ENCODE results near the gene RUSC1.

The RUSC1 gene

DNA sequence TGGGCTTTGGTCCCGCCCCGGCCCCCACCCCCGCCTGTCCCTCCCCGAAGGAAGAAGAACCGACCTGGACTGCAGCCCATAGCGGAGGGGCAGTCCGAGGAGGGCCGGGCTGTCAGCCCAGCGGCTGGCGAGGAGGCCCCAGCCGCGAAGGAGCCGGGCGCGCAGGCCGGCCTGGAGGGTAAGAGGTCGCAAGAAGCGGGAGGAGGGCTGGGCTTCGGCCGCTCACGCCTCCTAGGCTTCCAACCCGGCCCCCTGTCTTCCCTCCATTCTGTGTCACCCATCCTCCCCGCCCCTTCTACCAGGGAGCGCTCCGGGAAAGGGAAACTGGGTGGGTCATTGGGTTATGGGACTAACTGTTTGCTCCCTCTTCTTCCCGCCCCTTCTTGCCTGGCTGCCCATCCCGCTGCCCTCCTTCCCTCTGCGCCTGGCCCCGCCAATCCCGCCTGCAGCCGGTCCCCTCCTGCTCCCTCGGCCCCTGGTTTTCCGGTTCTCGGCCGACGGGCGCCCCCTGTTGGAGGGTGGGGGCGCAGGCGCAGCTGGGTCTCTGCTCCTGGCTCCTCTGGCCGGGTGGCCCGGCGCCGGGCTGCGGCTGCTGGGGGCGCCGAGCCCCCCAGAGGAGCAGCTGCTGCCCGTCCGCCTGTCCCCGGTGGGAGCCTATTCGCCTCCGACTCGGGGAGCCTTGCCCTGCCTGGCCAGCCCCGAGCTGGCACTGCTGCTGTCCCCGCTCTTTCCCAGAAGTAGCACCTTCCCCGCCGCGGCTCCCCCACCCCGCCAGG, 2.4 kb downstream of the RUSC1 start:
- peak overlapping the region; percentile 75 for H3K9ac ChIP-seq (ENCODE audit: low read length)
- H3K4me1 ChIP-seq (ENCODE audit: control insufficient read depth in 1 of 2, insufficient read depth in 2 of 2, low read length in 2 of 2), result peaks cover 6 to 20% of the 10 kb centered on the region in 2 experiments
- H3K79me1 ChIP-seq (ENCODE audit: low read length), result peaks cover 18% of the 10 kb centered on the region
- peak overlapping the region; percentile 100 for H3K4me2 ChIP-seq (ENCODE audit: low read length)
- H4K12ac ChIP-seq (ENCODE audit: low read depth, low read length), result peak overlapping the region; percentile 56
- H2AK5ac ChIP-seq (ENCODE audit: low read length), result peak overlapping the region; percentile 61
- H2BK120ac ChIP-seq (ENCODE audit: insufficient read depth, low read length, poor library complexity), result peak overlapping the region; percentile 76
- H3K9me3 ChIP-seq (ENCODE audit: insufficient read depth, low read depth, low read length), result no peaks in the 10 kb centered on the region
- H3K18ac ChIP-seq (ENCODE audit: low read length), result peak overlapping the region; percentile 79
- peak overlapping the region; percentile 92 for H3K27ac ChIP-seq (ENCODE audit: low read depth, low read length)
- no CpG with 5 or more reads among the region's 58 CpGs for WGBS (ENCODE audit: extremely low coverage, insufficient coverage, insufficient read length)
- H3K36me3 ChIP-seq (ENCODE audit: control insufficient read depth in 1 of 2, insufficient read depth in 2 of 2, low read length in 2 of 2), result peaks cover 45 to 52% of the 10 kb centered on the region in 2 experiments
- peak overlapping the region; percentile 97 for H4K91ac ChIP-seq (ENCODE audit: low read depth, low read length)
- H3K27me3 ChIP-seq (ENCODE audit: insufficient read depth, low read length), result no peaks in the 10 kb centered on the region
- no peak overlapping the region for H3K23ac ChIP-seq (ENCODE audit: low read length)
- peak overlapping the region; percentile 73 for H3K4ac ChIP-seq (ENCODE audit: low read depth, low read length)
- peak overlapping the region; percentile 61 for H3K14ac ChIP-seq (ENCODE audit: low read length)
- peak overlapping the region; percentile 84 for H2BK5ac ChIP-seq (ENCODE audit: low read depth, low read length, poor library complexity)
- H3K79me2 ChIP-seq (ENCODE audit: control insufficient read depth, insufficient read depth, low read length, poor library complexity), result peaks cover 14% of the 10 kb centered on the region
- H2AFZ ChIP-seq (ENCODE audit: insufficient read depth, low read length, poor library complexity), result no peak overlapping the region
- H2BK12ac ChIP-seq (ENCODE audit: low read length), result no peak overlapping the region
- H3K4me3 ChIP-seq (ENCODE audit: low read depth, low read length), result peak overlapping the region; percentile 87
- H4K8ac ChIP-seq (ENCODE audit: low read depth, low read length), result peak overlapping the region; percentile 83
- peak; percentile 93 to 94 for DNase-seq

DNA sequence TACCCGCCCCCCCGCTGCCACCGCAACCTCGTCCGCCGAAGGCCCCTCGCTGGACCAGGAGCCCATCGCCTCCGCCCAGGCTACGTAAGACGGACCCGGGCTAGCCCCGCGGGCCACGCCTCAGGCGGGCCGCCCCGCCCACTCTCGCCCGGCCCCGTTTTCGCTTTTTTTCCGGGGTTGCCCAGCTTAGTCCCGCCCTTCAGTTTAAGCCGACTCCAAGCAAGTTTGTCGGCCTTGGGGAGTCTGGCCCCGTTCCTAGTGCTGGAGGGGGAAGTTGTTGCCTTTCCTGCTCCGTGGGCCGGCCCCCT, 3.0 kb downstream of the RUSC1 start:
- H2AK5ac ChIP-seq (ENCODE audit: low read length), result peak overlapping the region; percentile 83
- peak overlapping the region; percentile 87 for H3K4ac ChIP-seq (ENCODE audit: low read depth, low read length)
- peak overlapping the region; percentile 98 for H4K8ac ChIP-seq (ENCODE audit: low read depth, low read length)
- H2BK5ac ChIP-seq (ENCODE audit: low read depth, low read length, poor library complexity), result peak overlapping the region; percentile 94
- H3K4me1 ChIP-seq (ENCODE audit: control insufficient read depth in 1 of 2, insufficient read depth in 2 of 2, low read length in 2 of 2), result peaks cover 6 to 20% of the 10 kb centered on the region in 2 experiments
- no CpG with 5 or more reads among the region's 29 CpGs for WGBS (ENCODE audit: extremely low coverage, insufficient coverage, insufficient read length)
- peak overlapping the region; percentile 100 for H3K4me2 ChIP-seq (ENCODE audit: low read length)
- no peaks in the 10 kb centered on the region for H3K27me3 ChIP-seq (ENCODE audit: insufficient read depth, low read length)
- H3K9ac ChIP-seq (ENCODE audit: low read length), result peak overlapping the region; percentile 88
- H3K4me3 ChIP-seq (ENCODE audit: low read depth, low read length), result peak overlapping the region; percentile 87
- peak; percentile 89 to 95 for DNase-seq
- H4K12ac ChIP-seq (ENCODE audit: low read depth, low read length), result peak overlapping the region; percentile 96
- peaks cover 40 to 47% of the 10 kb centered on the region in 2 experiments for H3K36me3 ChIP-seq (ENCODE audit: control insufficient read depth in 1 of 2, insufficient read depth in 2 of 2, low read length in 2 of 2)
- H2AFZ ChIP-seq (ENCODE audit: insufficient read depth, low read length, poor library complexity), result peak overlapping the region; percentile 77
- no peak overlapping the region for H3K23ac ChIP-seq (ENCODE audit: low read length)
- peaks cover 14% of the 10 kb centered on the region for H3K79me2 ChIP-seq (ENCODE audit: control insufficient read depth, insufficient read depth, low read length, poor library complexity)
- peak overlapping the region; percentile 98 for H3K14ac ChIP-seq (ENCODE audit: low read length)
- peak overlapping the region; percentile 99 for H3K18ac ChIP-seq (ENCODE audit: low read length)
- peak overlapping the region; percentile 81 for H2BK120ac ChIP-seq (ENCODE audit: insufficient read depth, low read length, poor library complexity)
- no peaks in the 10 kb centered on the region for H3K9me3 ChIP-seq (ENCODE audit: insufficient read depth, low read depth, low read length)
- peak overlapping the region; percentile 97 for H4K91ac ChIP-seq (ENCODE audit: low read depth, low read length)
- H3K27ac ChIP-seq (ENCODE audit: low read depth, low read length), result peak overlapping the region; percentile 92
- no peak overlapping the region for H2BK12ac ChIP-seq (ENCODE audit: low read length)
- peaks cover 18% of the 10 kb centered on the region for H3K79me1 ChIP-seq (ENCODE audit: low read length)

DNA sequence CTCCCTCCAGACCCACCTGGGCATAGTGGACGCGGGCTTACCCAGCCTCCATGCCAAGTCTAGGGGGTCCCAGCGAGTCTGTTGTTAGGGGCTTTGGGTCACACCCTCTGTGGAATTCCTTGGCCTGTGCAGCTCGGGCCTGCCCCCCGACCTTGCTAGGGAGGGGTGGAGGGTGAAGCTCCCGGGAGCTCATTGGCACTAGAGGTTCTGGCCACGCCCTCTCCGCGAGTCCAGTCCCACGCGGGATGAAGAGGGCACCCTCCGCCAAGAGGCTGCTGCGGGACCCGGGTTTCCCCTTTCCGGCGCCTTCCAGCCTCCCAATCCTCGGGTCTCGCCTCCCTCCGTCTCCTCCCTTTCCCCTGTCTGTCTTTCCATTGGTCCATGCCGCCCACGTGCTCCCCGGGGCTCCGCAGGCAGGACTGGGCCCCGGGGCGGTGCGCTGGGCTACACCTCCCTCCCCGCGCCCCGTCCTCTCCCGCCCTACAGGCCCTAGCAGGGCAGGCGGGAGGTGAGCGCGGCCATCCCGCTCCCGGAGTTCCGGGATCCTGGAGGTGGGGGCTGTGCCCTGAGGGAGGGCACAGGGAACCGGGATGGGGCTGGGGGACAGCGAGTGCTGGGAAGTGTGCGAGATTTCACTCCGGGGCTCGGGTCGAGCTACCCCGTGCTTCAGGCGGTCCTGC, 3.5 kb downstream of the RUSC1 start:
- Histone ChIP-seq H3K36me3 (ENCODE audit: control insufficient read depth in 1 of 2, insufficient read depth in 2 of 2, low read length in 2 of 2) (peaks cover 38 to 46% of the 10 kb centered on the region in 2 experiments), H3K4me1 (ENCODE audit: control insufficient read depth in 1 of 2, insufficient read depth in 2 of 2, low read length in 2 of 2) (peaks cover 6 to 20% of the 10 kb centered on the region in 2 experiments), H3K23ac (ENCODE audit: low read length) (no peak overlapping the region), H4K12ac (ENCODE audit: low read depth, low read length) (peak overlapping the region; percentile 96), H2BK5ac (ENCODE audit: low read depth, low read length, poor library complexity) (peak overlapping the region; percentile 94), H3K27me3 (ENCODE audit: insufficient read depth, low read length) (no peaks in the 10 kb centered on the region), H4K8ac (ENCODE audit: low read depth, low read length) (peak overlapping the region; percentile 98), H3K79me2 (ENCODE audit: control insufficient read depth, insufficient read depth, low read length, poor library complexity) (peaks cover 14% of the 10 kb centered on the region), H3K18ac (ENCODE audit: low read length) (peak overlapping the region; percentile 99), H2BK120ac (ENCODE audit: insufficient read depth, low read length, poor library complexity) (peak overlapping the region; percentile 81), H3K79me1 (ENCODE audit: low read length) (peaks cover 18% of the 10 kb centered on the region), H2AFZ (ENCODE audit: insufficient read depth, low read length, poor library complexity) (peak overlapping the region; percentile 77), H3K9me3 (ENCODE audit: insufficient read depth, low read depth, low read length) (no peaks in the 10 kb centered on the region), H3K9ac (ENCODE audit: low read length) (peak overlapping the region; percentile 88), H3K4ac (ENCODE audit: low read depth, low read length) (peak overlapping the region; percentile 87), H3K27ac (ENCODE audit: low read depth, low read length) (peak overlapping the region; percentile 92), H3K4me2 (ENCODE audit: low read length) (peak overlapping the region; percentile 100), H2BK12ac (ENCODE audit: low read length) (no peak overlapping the region), H2AK5ac (ENCODE audit: low read length) (peak overlapping the region; percentile 83), H3K4me3 (ENCODE audit: low read depth, low read length) (peak overlapping the region; percentile 87), H4K91ac (ENCODE audit: low read depth, low read length) (peak overlapping the region; percentile 97), H3K14ac (ENCODE audit: low read length) (peak overlapping the region; percentile 98)
- no CpG with 5 or more reads among the region's 44 CpGs for WGBS (ENCODE audit: extremely low coverage, insufficient coverage, insufficient read length)
- peak; percentile 93 to 96 for DNase-seq

- Histone ChIP-seq H3K79me2 (ENCODE audit: control insufficient read depth, insufficient read depth, low read length, poor library complexity) (peaks cover 14% of the 10 kb centered on the region), H3K27ac (ENCODE audit: low read depth, low read length) (peak overlapping the region; percentile 70), H3K4me2 (ENCODE audit: low read length) (peak overlapping the region; percentile 100), H4K12ac (ENCODE audit: low read depth, low read length) (peak overlapping the region; percentile 85), H3K36me3 (ENCODE audit: control insufficient read depth in 1 of 2, insufficient read depth in 2 of 2, low read length in 2 of 2) (peaks cover 36 to 40% of the 10 kb centered on the region in 2 experiments), H3K18ac (ENCODE audit: low read length) (peak overlapping the region; percentile 89), H4K91ac (ENCODE audit: low read depth, low read length) (peak overlapping the region; percentile 90), H2AK5ac (ENCODE audit: low read length) (peak overlapping the region; percentile 61), H3K9ac (ENCODE audit: low read length) (peak overlapping the region; percentile 84), H2BK12ac (ENCODE audit: low read length) (peak overlapping the region; percentile 5), H3K4me1 (ENCODE audit: control insufficient read depth in 1 of 2, insufficient read depth in 2 of 2, low read length in 2 of 2) (peaks cover 6 to 20% of the 10 kb centered on the region in 2 experiments), H3K9me3 (ENCODE audit: insufficient read depth, low read depth, low read length) (no peaks in the 10 kb centered on the region), H3K14ac (ENCODE audit: low read length) (peak overlapping the region; percentile 88), H3K23ac (ENCODE audit: low read length) (no peak overlapping the region), H2AFZ (ENCODE audit: insufficient read depth, low read length, poor library complexity) (peak overlapping the region; percentile 28), H3K4me3 (ENCODE audit: low read depth, low read length) (peak overlapping the region; percentile 79), H3K27me3 (ENCODE audit: insufficient read depth, low read length) (no peaks in the 10 kb centered on the region), H3K4ac (ENCODE audit: low read depth, low read length) (peak overlapping the region; percentile 68), H4K8ac (ENCODE audit: low read depth, low read length) (peak overlapping the region; percentile 59), H2BK120ac (ENCODE audit: insufficient read depth, low read length, poor library complexity) (peak overlapping the region; percentile 64), H3K79me1 (ENCODE audit: low read length) (peaks cover 18% of the 10 kb centered on the region), H2BK5ac (ENCODE audit: low read depth, low read length, poor library complexity) (peak overlapping the region; percentile 62)
- DNase-seq, result peak; percentile 56 to 67
- no CpG with 5 or more reads among the region's 59 CpGs for WGBS (ENCODE audit: extremely low coverage, insufficient coverage, insufficient read length)
Observed at GRCh38 chr1:155324717-155325602, 4.3 kb downstream of the RUSC1 start.

Data from trophoblast cell (in vitro differentiated cells and primary cell).